HEK293 (cell line): ENCODE results near the gene NAPSA.

Source experiments
- CTCF ChIA-PET: fragments of 350-600 bp; formaldehyde crosslinking; extraction: SDS; loops from one replicate; lab custom pipeline; 2021; ENCODE audit warnings: antibody characterized with exemption; lab: Yijun Ruan, JAX
- POLR2A ChIA-PET: fragments of 300-600 bp; formaldehyde crosslinking; extraction: SDS; loops from one replicate; lab custom pipeline; 2020; ENCODE audit warnings: antibody characterized with exemption, inconsistent platforms; lab: Yijun Ruan, JAX
- H3K27ac ChIP-seq: fragments of 200-500 bp; sonication (Bioruptor generic); 2 replicates; pipeline ENCODE4 v1.5.1; 2014; ENCODE audit warnings: low read depth, low read length, control low read depth, inconsistent platforms; ENCODE audit errors: extremely low read depth
- H3K36me3 ChIP-seq, 2 experiments: fragments of 200-500 bp in 1 of 2; sonication (Bioruptor generic) in 1 of 2; 1 replicate in 1 of 2; 2 replicates in 1 of 2; pipeline ENCODE4 v1.5.1; 2014 to 2017; ENCODE audit warnings: inconsistent platforms in 2 of 2, low read length in 2 of 2; ENCODE audit not compliant: control insufficient read depth in 2 of 2, insufficient read depth in 1 of 2
- H3K4me1 ChIP-seq: fragments of 200-500 bp; sonication (Bioruptor generic); 2 replicates; pipeline ENCODE4 v1.5.1; 2014; ENCODE audit warnings: mild to moderate bottlenecking, low read length, inconsistent platforms; ENCODE audit not compliant: control insufficient read depth, insufficient read depth
- H3K4me3 ChIP-seq: 2 replicates; pipeline ENCODE4 v1.5.1; 2011; ENCODE audit warnings: low read depth, mild to moderate bottlenecking, control low read depth, low read length, moderate library complexity
- H3K9me3 ChIP-seq: fragments of 200-500 bp; sonication (Bioruptor generic); 2 replicates; pipeline ENCODE4 v1.5.1; 2014; ENCODE audit warnings: low read depth, low read length, inconsistent platforms; ENCODE audit not compliant: control insufficient read depth, insufficient read depth
- BCL11A ChIP-seq: fragments of 450-650 bp; formaldehyde crosslinking; IDR thresholded peaks from 2 replicates; pipeline ENCODE4 v1.5.1; 2016; ENCODE audit warnings: low read depth, missing biosample characterization, missing genetic modification characterization
- HIC1 ChIP-seq: fragments of 450-650 bp; formaldehyde crosslinking; IDR thresholded peaks from 2 replicates; pipeline ENCODE4 v1.5.1; 2016; ENCODE audit warnings: missing biosample characterization, missing genetic modification characterization
- KLF9 ChIP-seq: fragments of 450-650 bp; formaldehyde crosslinking; IDR thresholded peaks from 2 replicates; pipeline ENCODE4 v1.5.1; 2016; ENCODE audit warnings: missing biosample characterization, missing genetic modification characterization, low read depth
- PRDM1 ChIP-seq: fragments of 450-650 bp; formaldehyde crosslinking; IDR thresholded peaks from 2 replicates; pipeline ENCODE4; 2016; ENCODE audit warnings: missing biosample characterization, missing genetic modification characterization
- PRDM10 ChIP-seq: fragments of 450-650 bp; formaldehyde crosslinking; IDR thresholded peaks from 2 replicates; pipeline ENCODE4 v1.5.1; 2016; ENCODE audit warnings: missing biosample characterization, missing genetic modification characterization
- SP2 ChIP-seq: fragments of 450-650 bp; formaldehyde crosslinking; IDR thresholded peaks from 2 replicates; pipeline ENCODE4 v1.5.1; 2016; ENCODE audit warnings: missing biosample characterization, missing genetic modification characterization
- SP3 ChIP-seq: fragments of 450-650 bp; formaldehyde crosslinking; IDR thresholded peaks from 2 replicates; pipeline ENCODE4 v1.5.1; 2016; ENCODE audit warnings: missing biosample characterization, missing genetic modification characterization
- YY2 ChIP-seq: fragments of 450-650 bp; formaldehyde crosslinking; IDR thresholded peaks from 2 replicates; pipeline ENCODE4 v1.5.1; 2016; ENCODE audit warnings: missing biosample characterization, missing genetic modification characterization
- ZEB2 ChIP-seq: fragments of 450-650 bp; formaldehyde crosslinking; IDR thresholded peaks from 2 replicates; pipeline ENCODE4 v1.5.1; 2016; ENCODE audit warnings: missing biosample characterization, missing genetic modification characterization
- ZNF138 ChIP-seq: fragments of 450-650 bp; formaldehyde crosslinking; IDR thresholded peaks from 2 replicates; pipeline ENCODE4 v1.5.1; 2016; ENCODE audit warnings: missing biosample characterization, missing genetic modification characterization, borderline replicate concordance
- ZNF16 ChIP-seq: fragments of 450-650 bp; formaldehyde crosslinking; IDR thresholded peaks from 2 replicates; pipeline ENCODE4 v1.5.1; 2016; ENCODE audit warnings: low read depth, missing biosample characterization, missing genetic modification characterization
- ZNF302 ChIP-seq: fragments of 450-650 bp; formaldehyde crosslinking; IDR thresholded peaks from 2 replicates; pipeline ENCODE4 v1.5.1; 2016; ENCODE audit warnings: missing biosample characterization, missing genetic modification characterization, low read depth
- ZNF324 ChIP-seq: fragments of 450-650 bp; formaldehyde crosslinking; IDR thresholded peaks from 2 replicates; pipeline ENCODE4 v1.5.1; 2016; ENCODE audit warnings: missing biosample characterization, missing genetic modification characterization
- ZNF366 ChIP-seq: fragments of 450-650 bp; formaldehyde crosslinking; conservative IDR thresholded peaks from 2 replicates; pipeline ENCODE4 v1.5.1; 2016; ENCODE audit warnings: missing biosample characterization, missing genetic modification characterization
- ZSCAN16 ChIP-seq: fragments of 450-650 bp; formaldehyde crosslinking; IDR thresholded peaks from 2 replicates; pipeline ENCODE4 v1.5.1; 2016; ENCODE audit warnings: missing biosample characterization, missing genetic modification characterization
- TF ChIP-seq, protein P1 (sequence below): fragments of 450-650 bp; formaldehyde crosslinking; IDR thresholded peaks from 2 replicates; pipeline ENCODE4 v1.5.1; 2017; ENCODE audit warnings: missing biosample characterization, missing genetic modification characterization
- TF ChIP-seq, protein P2 (sequence below): fragments of 450-650 bp; formaldehyde crosslinking; IDR thresholded peaks from 2 replicates; pipeline ENCODE4; 2016; ENCODE audit warnings: missing biosample characterization, missing genetic modification characterization
- TF ChIP-seq, protein P3 (sequence below): fragments of 450-650 bp; formaldehyde crosslinking; IDR thresholded peaks from 2 replicates; pipeline ENCODE4 v1.5.1; 2017; ENCODE audit warnings: missing biosample characterization, missing genetic modification characterization

NAPSA gene

DNA sequence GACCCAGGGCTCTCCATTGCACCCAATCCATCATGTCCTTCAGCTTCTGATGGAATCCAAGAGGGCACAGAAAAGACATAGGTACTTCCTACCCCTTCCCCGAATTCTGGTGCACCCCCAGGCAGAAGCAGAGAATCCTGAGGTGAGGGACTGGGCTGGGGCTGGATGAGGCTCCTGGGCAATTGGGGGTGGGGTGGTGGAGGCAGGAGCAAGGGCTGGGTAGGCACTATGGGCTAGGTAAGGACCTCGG is 33.5 kb downstream of the NAPSA start:
- H3K36me3 ChIP-seq = no peaks in the 10 kb centered on the region
- H3K9me3 ChIP-seq = no peaks in the 10 kb centered on the region
- no peak for TF ChIP-seq ZNF138 (tag by site-specific recombination)
- no peak for TF ChIP-seq BCL11A (tag by site-specific recombination)
- TF ChIP-seq ZNF324 = no peak
- no peak for TF ChIP-seq ZNF16 (tag by site-specific recombination)
- ChIA-PET CTCF (no interaction called here), POLR2A (no interaction called here)
- H3K4me3 ChIP-seq = no peak overlapping the region
- H3K4me1 ChIP-seq = peaks cover 16% of the 10 kb centered on the region
- no peak overlapping the region for H3K27ac ChIP-seq

GRCh38 chr19:50331221-50331993 is 34.0 kb downstream of the NAPSA start:
- H3K4me1 ChIP-seq = peaks cover 16% of the 10 kb centered on the region
- peak overlapping the region; percentile 10 for H3K4me3 ChIP-seq
- H3K36me3 ChIP-seq = no peaks in the 10 kb centered on the region
- no peaks in the 10 kb centered on the region for H3K9me3 ChIP-seq
- TF ChIP-seq ZEB2 (tag by site-specific recombination) = no peak
- TF ChIP-seq SP2 (tag by site-specific recombination) = 0 out of 2 replicates have a peak, but pooled peaks have one; percentile 5
- TF ChIP-seq, protein P1, sequence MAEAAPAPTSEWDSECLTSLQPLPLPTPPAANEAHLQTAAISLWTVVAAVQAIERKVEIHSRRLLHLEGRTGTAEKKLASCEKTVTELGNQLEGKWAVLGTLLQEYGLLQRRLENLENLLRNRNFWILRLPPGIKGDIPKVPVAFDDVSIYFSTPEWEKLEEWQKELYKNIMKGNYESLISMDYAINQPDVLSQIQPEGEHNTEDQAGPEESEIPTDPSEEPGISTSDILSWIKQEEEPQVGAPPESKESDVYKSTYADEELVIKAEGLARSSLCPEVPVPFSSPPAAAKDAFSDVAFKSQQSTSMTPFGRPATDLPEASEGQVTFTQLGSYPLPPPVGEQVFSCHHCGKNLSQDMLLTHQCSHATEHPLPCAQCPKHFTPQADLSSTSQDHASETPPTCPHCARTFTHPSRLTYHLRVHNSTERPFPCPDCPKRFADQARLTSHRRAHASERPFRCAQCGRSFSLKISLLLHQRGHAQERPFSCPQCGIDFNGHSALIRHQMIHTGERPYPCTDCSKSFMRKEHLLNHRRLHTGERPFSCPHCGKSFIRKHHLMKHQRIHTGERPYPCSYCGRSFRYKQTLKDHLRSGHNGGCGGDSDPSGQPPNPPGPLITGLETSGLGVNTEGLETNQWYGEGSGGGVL (tag by site-specific recombination) = peak; percentile 80
- TF ChIP-seq, protein P2, sequence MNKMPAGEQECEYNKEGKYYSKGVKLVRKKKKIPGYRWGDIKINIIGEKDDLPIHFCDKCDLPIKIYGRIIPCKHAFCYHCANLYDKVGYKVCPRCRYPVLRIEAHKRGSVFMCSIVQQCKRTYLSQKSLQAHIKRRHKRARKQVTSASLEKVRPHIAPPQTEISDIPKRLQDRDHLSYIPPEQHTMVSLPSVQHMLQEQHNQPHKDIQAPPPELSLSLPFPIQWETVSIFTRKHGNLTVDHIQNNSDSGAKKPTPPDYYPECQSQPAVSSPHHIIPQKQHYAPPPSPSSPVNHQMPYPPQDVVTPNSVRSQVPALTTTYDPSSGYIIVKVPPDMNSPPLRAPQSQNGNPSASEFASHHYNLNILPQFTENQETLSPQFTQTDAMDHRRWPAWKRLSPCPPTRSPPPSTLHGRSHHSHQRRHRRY = no peak
- peak; percentile 70 for TF ChIP-seq ZNF366 (tag by site-specific recombination)
- peak; percentile 67 for TF ChIP-seq PRDM10
- peak; percentile 47 for TF ChIP-seq PRDM1
- TF ChIP-seq, all 188 proteins: peak for 5
- POLR2A ChIA-PET = no interaction called here
- CTCF ChIA-PET = no interaction called here
- H3K27ac ChIP-seq = no peak overlapping the region

DNA sequence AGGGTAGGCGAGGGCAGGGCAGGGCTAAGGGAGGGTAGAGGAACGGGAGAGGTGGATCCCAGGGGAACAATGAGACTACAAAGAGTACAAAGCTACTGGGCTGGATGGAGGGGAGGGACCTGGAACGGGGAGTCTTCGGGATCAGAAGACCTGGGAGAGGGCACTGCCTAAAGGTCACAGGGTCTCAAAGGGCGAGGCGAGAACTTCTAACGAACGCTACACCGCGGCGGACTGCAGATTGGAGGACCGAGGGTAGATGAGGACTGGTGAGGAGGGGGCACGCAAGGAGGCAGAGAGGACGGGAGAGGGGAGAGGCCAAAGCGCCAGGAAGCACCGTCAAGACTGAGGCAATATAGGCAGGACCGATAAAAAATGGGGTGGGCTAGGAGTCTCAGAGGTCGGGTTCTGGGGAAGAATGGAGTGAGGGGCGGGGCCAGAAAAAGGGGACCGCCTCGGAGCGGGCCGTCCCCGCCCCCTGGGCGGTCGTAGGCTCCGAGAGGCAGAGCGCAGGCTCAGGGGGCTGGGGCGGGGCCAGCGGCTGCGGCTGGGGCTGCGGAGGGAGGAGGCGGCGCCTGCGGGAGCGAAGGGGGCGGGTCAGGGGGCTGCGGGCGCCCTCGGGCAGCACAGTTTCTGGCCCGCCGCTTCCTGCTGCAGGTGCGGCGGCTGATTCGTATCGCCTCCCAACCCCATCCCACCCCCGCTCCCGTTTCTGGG is 34.9 kb downstream of the NAPSA start:
- Histone ChIP-seq H3K36me3 (no peaks in the 10 kb centered on the region), H3K27ac (no peak overlapping the region), H3K9me3 (no peaks in the 10 kb centered on the region), H3K4me1 (peaks cover 16% of the 10 kb centered on the region), H3K4me3 (peak overlapping the region; percentile 10)
- POLR2A ChIA-PET = interaction anchor here (2.7 kb wide), 1 partner anchor 15 kb away, joined by 9 read pairs; no protein-coding TSS in a partner anchor
- CTCF ChIA-PET = no interaction called here
- peak; percentile 76 for TF ChIP-seq SP2 (tag by site-specific recombination)
- TF ChIP-seq, protein P3, sequence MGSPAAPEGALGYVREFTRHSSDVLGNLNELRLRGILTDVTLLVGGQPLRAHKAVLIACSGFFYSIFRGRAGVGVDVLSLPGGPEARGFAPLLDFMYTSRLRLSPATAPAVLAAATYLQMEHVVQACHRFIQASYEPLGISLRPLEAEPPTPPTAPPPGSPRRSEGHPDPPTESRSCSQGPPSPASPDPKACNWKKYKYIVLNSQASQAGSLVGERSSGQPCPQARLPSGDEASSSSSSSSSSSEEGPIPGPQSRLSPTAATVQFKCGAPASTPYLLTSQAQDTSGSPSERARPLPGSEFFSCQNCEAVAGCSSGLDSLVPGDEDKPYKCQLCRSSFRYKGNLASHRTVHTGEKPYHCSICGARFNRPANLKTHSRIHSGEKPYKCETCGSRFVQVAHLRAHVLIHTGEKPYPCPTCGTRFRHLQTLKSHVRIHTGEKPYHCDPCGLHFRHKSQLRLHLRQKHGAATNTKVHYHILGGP (tag by site-specific recombination) = 0 out of 2 replicates have a peak, but pooled peaks have one; percentile 6
- no peak for TF ChIP-seq ZSCAN16
- TF ChIP-seq YY2 = no peak
- peak; percentile 39; the same call in 1 of the 2 replicates for TF ChIP-seq HIC1 (tag by site-specific recombination)
- TF ChIP-seq ZNF302 (tag by site-specific recombination) = no peak
- peak; percentile 83 for TF ChIP-seq SP3 (tag by site-specific recombination)
- TF ChIP-seq ZNF366 (tag by site-specific recombination) = peak; percentile 73
- peak; percentile 58 for TF ChIP-seq KLF9 (tag by site-specific recombination)
